SK-N-SH treated with all-trans-retinoic acid at 6 μM for 48 hours (cell line): ENCODE data around the gene MSANTD4.

ENCODE experiments used
- ATAC-seq: fragments of 200-7000 bp; cut with Tn5 transposase; 3 replicates; pipeline ENCODE4 v1.9.1; 2020; ENCODE audit warnings: mild to moderate bottlenecking, moderate library complexity
- ARNTL ChIP-seq: fragments of 450-650 bp; formaldehyde crosslinking; IDR thresholded peaks from 2 replicates; pipeline ENCODE4 v1.5.0; 2020; ENCODE audit warnings: low read depth, mild to moderate bottlenecking, moderate library complexity, borderline replicate concordance
- BACH2 ChIP-seq: fragments of 250-450 bp; sonication (Bioruptor Pico); IDR thresholded peaks from 2 replicates; pipeline ENCODE4 v1.9.0; 2021; ENCODE audit warnings: mild to moderate bottlenecking, borderline replicate concordance
- CSDC2 ChIP-seq: fragments of 250-450 bp; sonication (Bioruptor Pico); IDR thresholded peaks from 2 replicates; pipeline ENCODE4 v1.5.0; 2020; ENCODE audit warnings: mild to moderate bottlenecking, moderate library complexity
- ESRRG ChIP-seq: fragments of 250-450 bp; sonication (Bioruptor Pico); IDR thresholded peaks from 2 replicates; pipeline ENCODE4 v1.6.1; 2021; ENCODE audit warnings: mild to moderate bottlenecking
- GLIS3 ChIP-seq: fragments of 250-450 bp; sonication (Bioruptor Pico); IDR thresholded peaks from 2 replicates; pipeline ENCODE4 v1.5.0; 2020; ENCODE audit warnings: mild to moderate bottlenecking, moderate library complexity
- ISL1 ChIP-seq: fragments of 250-450 bp; sonication (Bioruptor Pico); IDR thresholded peaks from 2 replicates; pipeline ENCODE4 v2.1.2; 2022; ENCODE audit warnings: mild to moderate bottlenecking, moderate library complexity
- OSR1 ChIP-seq: fragments of 250-450 bp; sonication (Bioruptor Pico); IDR thresholded peaks from 2 replicates; pipeline ENCODE4 v1.8.0; 2022; ENCODE audit warnings: moderate library complexity, mild to moderate bottlenecking, inconsistent platforms
- PPARA ChIP-seq: fragments of 250-450 bp; sonication (Bioruptor Pico); IDR thresholded peaks from 2 replicates; pipeline ENCODE4 v1.5.0; 2020; ENCODE audit warnings: mild to moderate bottlenecking, borderline replicate concordance
- RARB ChIP-seq: fragments of 250-450 bp; sonication (Bioruptor Pico); IDR thresholded peaks from 2 replicates; pipeline ENCODE4 v1.8.0; 2021; ENCODE audit warnings: mild to moderate bottlenecking, moderate library complexity
- SNAI2 ChIP-seq: fragments of 250-450 bp; sonication (Bioruptor Pico); IDR thresholded peaks from 2 replicates; pipeline ENCODE4 v1.5.0; 2020; ENCODE audit warnings: mild to moderate bottlenecking, moderate library complexity
- TCF4 ChIP-seq: fragments of 250-450 bp; sonication (Bioruptor Pico); IDR thresholded peaks from 2 replicates; pipeline ENCODE4 v1.8.0; 2021; ENCODE audit warnings: mild to moderate bottlenecking, moderate library complexity, borderline replicate concordance
- TOX ChIP-seq: fragments of 250-450 bp; sonication (Bioruptor Pico); IDR thresholded peaks from 2 replicates; pipeline ENCODE4 v1.8.0; 2021; ENCODE audit warnings: mild to moderate bottlenecking, moderate library complexity, borderline replicate concordance
- ZC3H10 ChIP-seq: fragments of 250-450 bp; sonication (Bioruptor Pico); IDR thresholded peaks from 2 replicates; pipeline ENCODE4 v1.5.1; 2021; ENCODE audit warnings: mild to moderate bottlenecking, moderate library complexity
- ZFP3 ChIP-seq: fragments of 250-450 bp; sonication (Bioruptor Pico); IDR thresholded peaks from 2 replicates; pipeline ENCODE4 v1.5.0; 2020; ENCODE audit warnings: mild to moderate bottlenecking, moderate library complexity
- ZFP30 ChIP-seq: fragments of 450-650 bp; formaldehyde crosslinking; IDR thresholded peaks from 2 replicates; pipeline ENCODE4 v1.5.0; 2022; ENCODE audit warnings: mild to moderate bottlenecking, moderate library complexity
- ZNF565 ChIP-seq: fragments of 450-650 bp; formaldehyde crosslinking; conservative IDR thresholded peaks from 2 replicates; pipeline ENCODE4 v1.5.0; 2020; ENCODE audit warnings: low read depth, mild to moderate bottlenecking, moderate library complexity
- ZNF70 ChIP-seq: fragments of 450-650 bp; formaldehyde crosslinking; IDR thresholded peaks from 2 replicates; pipeline ENCODE4 v1.5.0; 2020; ENCODE audit warnings: mild to moderate bottlenecking, moderate library complexity
- ZNF8 ChIP-seq: fragments of 450-650 bp; formaldehyde crosslinking; IDR thresholded peaks from 2 replicates; pipeline ENCODE4 v1.5.0; 2020; ENCODE audit warnings: mild to moderate bottlenecking, moderate library complexity
- TF ChIP-seq, protein P1 (sequence below): fragments of 250-450 bp; sonication (Bioruptor Pico); IDR thresholded peaks from 2 replicates; pipeline ENCODE4 v1.5.1; 2020; ENCODE audit warnings: low read depth, mild to moderate bottlenecking, moderate library complexity
- TF ChIP-seq, protein P2 (sequence below): fragments of 250-450 bp; sonication (Bioruptor Pico); IDR thresholded peaks from 2 replicates; pipeline ENCODE4 v1.5.0; 2020; ENCODE audit warnings: mild to moderate bottlenecking, moderate library complexity
- TF ChIP-seq, protein P3 (sequence below): fragments of 250-450 bp; sonication (Bioruptor Pico); IDR thresholded peaks from 2 replicates; pipeline ENCODE4 v1.5.1; 2021; ENCODE audit warnings: mild to moderate bottlenecking, moderate library complexity
- TF ChIP-seq, protein P4 (sequence below): fragments of 250-450 bp; sonication (Bioruptor Pico); IDR thresholded peaks from 2 replicates; pipeline ENCODE4 v1.8.0; 2021; ENCODE audit warnings: low read depth, mild to moderate bottlenecking, moderate library complexity, borderline replicate concordance

The MSANTD4 gene

DNA sequence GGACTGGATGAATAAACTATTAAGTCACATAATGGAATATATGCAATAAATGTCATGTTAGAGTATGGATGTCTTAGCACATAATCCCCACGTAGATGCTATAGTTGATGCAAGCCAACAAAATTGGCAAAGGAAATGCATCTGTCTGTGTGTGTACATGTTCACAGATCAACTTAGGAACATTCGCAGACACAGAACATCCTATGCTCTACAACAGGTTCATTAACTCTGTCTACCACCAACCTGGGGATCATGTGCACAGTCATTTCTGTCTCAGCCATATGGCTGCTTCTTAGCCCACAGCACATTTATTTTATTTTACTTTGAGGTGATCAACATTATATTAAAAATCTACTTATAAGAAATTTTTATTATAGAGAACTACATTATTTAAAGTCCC, 4.9 kb downstream of the MSANTD4 start:
- no peak for TF ChIP-seq ZFP3 (CRISPR knock-in tag)
- TF ChIP-seq, protein P1, sequence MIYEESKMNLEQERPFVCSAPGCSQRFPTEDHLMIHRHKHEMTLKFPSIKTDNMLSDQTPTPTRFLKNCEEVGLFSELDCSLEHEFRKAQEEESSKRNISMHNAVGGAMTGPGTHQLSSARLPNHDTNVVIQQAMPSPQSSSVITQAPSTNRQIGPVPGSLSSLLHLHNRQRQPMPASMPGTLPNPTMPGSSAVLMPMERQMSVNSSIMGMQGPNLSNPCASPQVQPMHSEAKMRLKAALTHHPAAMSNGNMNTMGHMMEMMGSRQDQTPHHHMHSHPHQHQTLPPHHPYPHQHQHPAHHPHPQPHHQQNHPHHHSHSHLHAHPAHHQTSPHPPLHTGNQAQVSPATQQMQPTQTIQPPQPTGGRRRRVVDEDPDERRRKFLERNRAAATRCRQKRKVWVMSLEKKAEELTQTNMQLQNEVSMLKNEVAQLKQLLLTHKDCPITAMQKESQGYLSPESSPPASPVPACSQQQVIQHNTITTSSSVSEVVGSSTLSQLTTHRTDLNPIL (CRISPR knock-in tag) = no peak
- no peak for TF ChIP-seq ZFP30 (CRISPR knock-in tag)
- TF ChIP-seq TCF4 (CRISPR knock-in tag) = no peak
- TF ChIP-seq CSDC2 (CRISPR knock-in tag) = no peak
- no peak for TF ChIP-seq ESRRG
- no peak for TF ChIP-seq SNAI2 (CRISPR knock-in tag)
- TF ChIP-seq ARNTL (CRISPR knock-in tag) = no peak
- no peak for TF ChIP-seq OSR1 (CRISPR knock-in tag)
- TF ChIP-seq RARB (CRISPR knock-in tag) = no peak
- TF ChIP-seq ISL1 (CRISPR knock-in tag) = no peak
- no peak for TF ChIP-seq GLIS3
- TF ChIP-seq TOX (CRISPR knock-in tag) = no peak
- no peak for TF ChIP-seq BACH2 (CRISPR knock-in tag)
- no peak for TF ChIP-seq ZNF565 (CRISPR knock-in tag)
- no peak for TF ChIP-seq ZC3H10 (CRISPR knock-in tag)
- TF ChIP-seq PPARA = no peak
- no peak for ATAC-seq

GRCh38 chr11:106015066-106015465, 7.0 kb downstream of the MSANTD4 start:
- ATAC-seq = no peak
- no peak for TF ChIP-seq TCF4 (CRISPR knock-in tag)
- no peak for TF ChIP-seq ZC3H10 (CRISPR knock-in tag)
- no peak for TF ChIP-seq ZFP3 (CRISPR knock-in tag)
- no peak for TF ChIP-seq BACH2 (CRISPR knock-in tag)
- TF ChIP-seq ZFP30 (CRISPR knock-in tag) = no peak
- no peak for TF ChIP-seq ZNF565 (CRISPR knock-in tag)
- TF ChIP-seq OSR1 (CRISPR knock-in tag) = no peak
- TF ChIP-seq, protein P1 (CRISPR knock-in tag) = no peak
- no peak for TF ChIP-seq ZNF70 (CRISPR knock-in tag)
- TF ChIP-seq, protein P2, sequence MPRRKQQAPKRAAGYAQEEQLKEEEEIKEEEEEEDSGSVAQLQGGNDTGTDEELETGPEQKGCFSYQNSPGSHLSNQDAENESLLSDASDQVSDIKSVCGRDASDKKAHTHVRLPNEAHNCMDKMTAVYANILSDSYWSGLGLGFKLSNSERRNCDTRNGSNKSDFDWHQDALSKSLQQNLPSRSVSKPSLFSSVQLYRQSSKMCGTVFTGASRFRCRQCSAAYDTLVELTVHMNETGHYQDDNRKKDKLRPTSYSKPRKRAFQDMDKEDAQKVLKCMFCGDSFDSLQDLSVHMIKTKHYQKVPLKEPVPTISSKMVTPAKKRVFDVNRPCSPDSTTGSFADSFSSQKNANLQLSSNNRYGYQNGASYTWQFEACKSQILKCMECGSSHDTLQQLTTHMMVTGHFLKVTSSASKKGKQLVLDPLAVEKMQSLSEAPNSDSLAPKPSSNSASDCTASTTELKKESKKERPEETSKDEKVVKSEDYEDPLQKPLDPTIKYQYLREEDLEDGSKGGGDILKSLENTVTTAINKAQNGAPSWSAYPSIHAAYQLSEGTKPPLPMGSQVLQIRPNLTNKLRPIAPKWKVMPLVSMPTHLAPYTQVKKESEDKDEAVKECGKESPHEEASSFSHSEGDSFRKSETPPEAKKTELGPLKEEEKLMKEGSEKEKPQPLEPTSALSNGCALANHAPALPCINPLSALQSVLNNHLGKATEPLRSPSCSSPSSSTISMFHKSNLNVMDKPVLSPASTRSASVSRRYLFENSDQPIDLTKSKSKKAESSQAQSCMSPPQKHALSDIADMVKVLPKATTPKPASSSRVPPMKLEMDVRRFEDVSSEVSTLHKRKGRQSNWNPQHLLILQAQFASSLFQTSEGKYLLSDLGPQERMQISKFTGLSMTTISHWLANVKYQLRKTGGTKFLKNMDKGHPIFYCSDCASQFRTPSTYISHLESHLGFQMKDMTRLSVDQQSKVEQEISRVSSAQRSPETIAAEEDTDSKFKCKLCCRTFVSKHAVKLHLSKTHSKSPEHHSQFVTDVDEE (CRISPR knock-in tag) = no peak
- TF ChIP-seq, protein P3, sequence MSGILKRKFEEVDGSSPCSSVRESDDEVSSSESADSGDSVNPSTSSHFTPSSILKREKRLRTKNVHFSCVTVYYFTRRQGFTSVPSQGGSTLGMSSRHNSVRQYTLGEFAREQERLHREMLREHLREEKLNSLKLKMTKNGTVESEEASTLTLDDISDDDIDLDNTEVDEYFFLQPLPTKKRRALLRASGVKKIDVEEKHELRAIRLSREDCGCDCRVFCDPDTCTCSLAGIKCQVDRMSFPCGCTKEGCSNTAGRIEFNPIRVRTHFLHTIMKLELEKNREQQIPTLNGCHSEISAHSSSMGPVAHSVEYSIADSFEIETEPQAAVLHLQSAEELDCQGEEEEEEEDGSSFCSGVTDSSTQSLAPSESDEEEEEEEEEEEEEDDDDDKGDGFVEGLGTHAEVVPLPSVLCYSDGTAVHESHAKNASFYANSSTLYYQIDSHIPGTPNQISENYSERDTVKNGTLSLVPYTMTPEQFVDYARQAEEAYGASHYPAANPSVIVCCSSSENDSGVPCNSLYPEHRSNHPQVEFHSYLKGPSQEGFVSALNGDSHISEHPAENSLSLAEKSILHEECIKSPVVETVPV (CRISPR knock-in tag) = no peak
- no peak for TF ChIP-seq SNAI2 (CRISPR knock-in tag)
- no peak for TF ChIP-seq ARNTL (CRISPR knock-in tag)
- no peak for TF ChIP-seq CSDC2 (CRISPR knock-in tag)
- TF ChIP-seq ESRRG = no peak

- TF ChIP-seq OSR1 (CRISPR knock-in tag) = no peak
- TF ChIP-seq BACH2 (CRISPR knock-in tag) = no peak
- TF ChIP-seq ZNF70 (CRISPR knock-in tag) = no peak
- TF ChIP-seq, protein P1 (CRISPR knock-in tag) = no peak
- no peak for TF ChIP-seq ARNTL (CRISPR knock-in tag)
- TF ChIP-seq, protein P4, sequence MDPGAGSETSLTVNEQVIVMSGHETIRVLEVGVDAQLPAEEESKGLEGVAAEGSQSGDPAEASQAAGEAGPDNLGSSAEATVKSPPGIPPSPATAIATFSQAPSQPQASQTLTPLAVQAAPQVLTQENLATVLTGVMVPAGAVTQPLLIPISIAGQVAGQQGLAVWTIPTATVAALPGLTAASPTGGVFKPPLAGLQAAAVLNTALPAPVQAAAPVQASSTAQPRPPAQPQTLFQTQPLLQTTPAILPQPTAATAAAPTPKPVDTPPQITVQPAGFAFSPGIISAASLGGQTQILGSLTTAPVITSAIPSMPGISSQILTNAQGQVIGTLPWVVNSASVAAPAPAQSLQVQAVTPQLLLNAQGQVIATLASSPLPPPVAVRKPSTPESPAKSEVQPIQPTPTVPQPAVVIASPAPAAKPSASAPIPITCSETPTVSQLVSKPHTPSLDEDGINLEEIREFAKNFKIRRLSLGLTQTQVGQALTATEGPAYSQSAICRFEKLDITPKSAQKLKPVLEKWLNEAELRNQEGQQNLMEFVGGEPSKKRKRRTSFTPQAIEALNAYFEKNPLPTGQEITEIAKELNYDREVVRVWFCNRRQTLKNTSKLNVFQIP = no peak
- no peak for TF ChIP-seq ZNF8 (CRISPR knock-in tag)
- no peak for TF ChIP-seq SNAI2 (CRISPR knock-in tag)
- no peak for TF ChIP-seq ZC3H10 (CRISPR knock-in tag)
- no peak for ATAC-seq
Observed at GRCh38 chr11:106014620-106015019, 7.4 kb downstream of the MSANTD4 start.
